ENCODE measurements around the gene FAM210B.
"Not testable (repeated sequence)": the region's sequence is repeated elsewhere in the genome, so short reads cannot be mapped to it uniquely, and the experiment has no call there.

Gene FAM210B

GRCh38 chr20:56358600-56359211 lies at the start of gene FAM210B:
Gene FAM210B, plus strand, starts transcription at chr20:56358974. Its CDS starts 32 bp downstream, at chr20:56359006.
- no peak for DNase-seq (ENCODE audit: low read depth, low spot score)

- DNase-seq (ENCODE audit: low read depth, low spot score) = no peak
Measured at GRCh38 chr20:56316051-56316450, 42.7 kb upstream of the FAM210B start.

GRCh38 chr20:56316483-56316882 lies 42.3 kb upstream of the FAM210B start:
- no peak for DNase-seq (ENCODE audit: low read depth, low spot score)

GRCh38 chr20:56322681-56323080 lies 36.1 kb upstream of the FAM210B start:
- no peak for DNase-seq (ENCODE audit: low read depth, low spot score)

GRCh38 chr20:56323206-56323605 lies 35.6 kb upstream of the FAM210B start:
- no peak for DNase-seq (ENCODE audit: low read depth, low spot score)

- DNase-seq (ENCODE audit: low read depth, low spot score) = no peak
Measured at GRCh38 chr20:56323656-56324055, 35.1 kb upstream of the FAM210B start.

GRCh38 chr20:56324806-56325205 lies 34.0 kb upstream of the FAM210B start:
- no peak for DNase-seq (ENCODE audit: low read depth, low spot score)

GRCh38 chr20:56328861-56329260 lies 29.9 kb upstream of the FAM210B start:
- no peak for DNase-seq (ENCODE audit: low read depth, low spot score)

- DNase-seq (ENCODE audit: low read depth, low spot score) = not testable (repeated sequence)
Measured at GRCh38 chr20:56336709-56337108, 22.1 kb upstream of the FAM210B start.

- no peak for DNase-seq (ENCODE audit: low read depth, low spot score)
Measured at GRCh38 chr20:56342783-56343182, 16.0 kb upstream of the FAM210B start.

- no peak for DNase-seq (ENCODE audit: low read depth, low spot score)
Measured at GRCh38 chr20:56343861-56344381, 14.9 kb upstream of the FAM210B start.

- DNase-seq (ENCODE audit: low read depth, low spot score) = no peak
Measured at GRCh38 chr20:56345911-56346310, 12.9 kb upstream of the FAM210B start.

GRCh38 chr20:56347628-56348304 lies 11.0 kb upstream of the FAM210B start:
- no peak for DNase-seq (ENCODE audit: low read depth, low spot score)

GRCh38 chr20:56348305-56348693 lies 10.5 kb upstream of the FAM210B start:
- DNase-seq (ENCODE audit: low read depth, low spot score) = no peak

GRCh38 chr20:56348746-56349145 lies 10.0 kb upstream of the FAM210B start:
- DNase-seq (ENCODE audit: low read depth, low spot score) = no peak

GRCh38 chr20:56350842-56351241 lies 7.9 kb upstream of the FAM210B start:
- no peak for DNase-seq (ENCODE audit: low read depth, low spot score)

- no peak for DNase-seq (ENCODE audit: low read depth, low spot score)
Measured at GRCh38 chr20:56352345-56353055, 6.3 kb upstream of the FAM210B start.

GRCh38 chr20:56353356-56353755 lies 5.4 kb upstream of the FAM210B start:
- DNase-seq (ENCODE audit: low read depth, low spot score) = no peak

GRCh38 chr20:56358070-56358469 lies 704 bp upstream of the FAM210B start:
- no peak for DNase-seq (ENCODE audit: low read depth, low spot score)

- DNase-seq (ENCODE audit: low read depth, low spot score) = no peak
Measured at GRCh38 chr20:56359212-56360132, 698 bp downstream of the FAM210B start.

GRCh38 chr20:56360133-56360907 lies 1.5 kb downstream of the FAM210B start:
- no peak for DNase-seq (ENCODE audit: low read depth, low spot score)

All from iPS DF 19.7 (cell line).